ENCODE measurements around the gene SELENOF.
"Not testable (repeated sequence)": the region's sequence is repeated elsewhere in the genome, so short reads cannot be mapped to it uniquely, and the experiment has no call there.

Gene SELENOF

DNA sequence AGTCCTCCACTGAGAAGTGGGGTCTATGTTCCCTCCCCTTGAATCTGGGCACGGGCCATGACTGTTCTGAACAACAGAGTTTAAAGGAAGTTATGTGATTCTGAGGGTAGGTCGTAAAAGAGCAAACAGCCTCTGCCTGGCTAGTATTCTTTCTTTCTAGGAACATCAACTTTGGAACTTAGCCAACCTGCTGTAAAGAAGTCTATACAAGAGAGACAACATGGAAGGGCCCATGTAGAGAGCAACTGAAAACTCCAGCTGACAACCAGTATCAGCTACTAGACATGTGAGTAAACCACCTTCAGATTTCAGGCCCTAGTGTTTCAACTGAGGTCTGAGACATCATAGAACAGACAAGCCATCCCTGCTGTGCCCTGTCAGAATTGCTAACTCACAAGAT, 7.5 kb downstream of the SELENOF start:
- Histone ChIP-seq H3K27ac (no peak overlapping the region), H3K4me3 (ENCODE audit: low read depth, low read length) (no peak overlapping the region), H3K9me3 (ENCODE audit: severe bottlenecking) (no peaks in the 10 kb centered on the region), H3K27me3 (ENCODE audit: insufficient read depth, low read depth, severe bottlenecking) (no peaks in the 10 kb centered on the region), H3K36me3 (peaks cover 42% of the 10 kb centered on the region)
- DNase-seq, result no peak
- TF ChIP-seq, protein P1, sequence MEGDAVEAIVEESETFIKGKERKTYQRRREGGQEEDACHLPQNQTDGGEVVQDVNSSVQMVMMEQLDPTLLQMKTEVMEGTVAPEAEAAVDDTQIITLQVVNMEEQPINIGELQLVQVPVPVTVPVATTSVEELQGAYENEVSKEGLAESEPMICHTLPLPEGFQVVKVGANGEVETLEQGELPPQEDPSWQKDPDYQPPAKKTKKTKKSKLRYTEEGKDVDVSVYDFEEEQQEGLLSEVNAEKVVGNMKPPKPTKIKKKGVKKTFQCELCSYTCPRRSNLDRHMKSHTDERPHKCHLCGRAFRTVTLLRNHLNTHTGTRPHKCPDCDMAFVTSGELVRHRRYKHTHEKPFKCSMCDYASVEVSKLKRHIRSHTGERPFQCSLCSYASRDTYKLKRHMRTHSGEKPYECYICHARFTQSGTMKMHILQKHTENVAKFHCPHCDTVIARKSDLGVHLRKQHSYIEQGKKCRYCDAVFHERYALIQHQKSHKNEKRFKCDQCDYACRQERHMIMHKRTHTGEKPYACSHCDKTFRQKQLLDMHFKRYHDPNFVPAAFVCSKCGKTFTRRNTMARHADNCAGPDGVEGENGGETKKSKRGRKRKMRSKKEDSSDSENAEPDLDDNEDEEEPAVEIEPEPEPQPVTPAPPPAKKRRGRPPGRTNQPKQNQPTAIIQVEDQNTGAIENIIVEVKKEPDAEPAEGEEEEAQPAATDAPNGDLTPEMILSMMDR (IDR thresholded peaks at IDR 0.05; ENCODE audit: low read depth, low read length), result no peak

- peaks cover 45% of the 10 kb centered on the region for H3K36me3 ChIP-seq
- H3K4me3 ChIP-seq (ENCODE audit: low read depth, low read length), result no peak overlapping the region
- H3K9me3 ChIP-seq (ENCODE audit: severe bottlenecking), result no peaks in the 10 kb centered on the region
- no peak overlapping the region for H3K27ac ChIP-seq
- DNase-seq, result no peak
- TF ChIP-seq, protein P1 (IDR thresholded peaks at IDR 0.05; ENCODE audit: low read depth, low read length), result no peak
- no peaks in the 10 kb centered on the region for H3K27me3 ChIP-seq (ENCODE audit: insufficient read depth, low read depth, severe bottlenecking)
Observed at GRCh38 chr1:86905875-86906274, 8.1 kb downstream of the SELENOF start.

- not testable (repeated sequence) for H3K27ac ChIP-seq; H3K9me3 ChIP-seq (ENCODE audit: severe bottlenecking); H3K27me3 ChIP-seq (ENCODE audit: insufficient read depth, low read depth, severe bottlenecking); DNase-seq; H3K4me3 ChIP-seq (ENCODE audit: low read depth, low read length)
- H3K36me3 ChIP-seq, result peaks cover 43% of the 10 kb centered on the region
Observed at GRCh38 chr1:86899401-86899800, 14.5 kb downstream of the SELENOF start.

GRCh38 chr1:86888327-86888726, 25.6 kb downstream of the SELENOF start:
- H3K4me3 ChIP-seq (ENCODE audit: low read depth, low read length), result no peak overlapping the region
- no peaks in the 10 kb centered on the region for H3K9me3 ChIP-seq (ENCODE audit: severe bottlenecking)
- no peak overlapping the region for H3K27ac ChIP-seq
- TF ChIP-seq, protein P1 (IDR thresholded peaks at IDR 0.05; ENCODE audit: low read depth, low read length), result no peak
- H3K36me3 ChIP-seq, result peaks cover 5% of the 10 kb centered on the region
- no peaks in the 10 kb centered on the region for H3K27me3 ChIP-seq (ENCODE audit: insufficient read depth, low read depth, severe bottlenecking)
- no peak for DNase-seq

GRCh38 chr1:86887479-86888162, 26.3 kb downstream of the SELENOF start:
- Histone ChIP-seq H3K9me3 (ENCODE audit: severe bottlenecking) (no peaks in the 10 kb centered on the region), H3K36me3 (peaks cover 4% of the 10 kb centered on the region), H3K27ac (no peak overlapping the region), H3K27me3 (ENCODE audit: insufficient read depth, low read depth, severe bottlenecking) (no peaks in the 10 kb centered on the region), H3K4me3 (ENCODE audit: low read depth, low read length) (no peak overlapping the region)
- no peak for DNase-seq
- TF ChIP-seq, protein P1 (IDR thresholded peaks at IDR 0.05; ENCODE audit: low read depth, low read length), result no peak

GRCh38 chr1:86875722-86876121, 38.2 kb downstream of the SELENOF start:
- Histone ChIP-seq H3K36me3 (peaks cover 15% of the 10 kb centered on the region), H3K4me3 (ENCODE audit: low read depth, low read length) (no peak overlapping the region), H3K27ac (no peak overlapping the region), H3K27me3 (ENCODE audit: insufficient read depth, low read depth, severe bottlenecking) (no peaks in the 10 kb centered on the region), H3K9me3 (ENCODE audit: severe bottlenecking) (no peaks in the 10 kb centered on the region)
- TF ChIP-seq, protein P1 (IDR thresholded peaks at IDR 0.05; ENCODE audit: low read depth, low read length), result no peak
- DNase-seq, result no peak

All from WERI-Rb-1 (cell line).